Gastroesophageal sphincter (tissue), 4 donors: ENCODE measurements around the gene COL1A1. TPM values are rescaled to one million over a fixed set of nuclear protein-coding genes. Genes with fewer than 3 reads are reported as not detected.

ENCODE experiments used
- ATAC-seq: fragments of 150-250 bp; one replicate; pipeline ENCODE4 v1.9.1; 2016; ENCODE audit warnings: mild to moderate bottlenecking, moderate library complexity
- H3K27ac ChIP-seq, 4 donors: fragments of 200-600 bp; sonication (generic) in 3 of 4; 1 replicate in 3 of 4; 2 replicates in 1 of 4; pipeline ENCODE4 v1.5.1; 2016 to 2019
- H3K27me3 ChIP-seq: fragments of 200-600 bp; sonication (generic); one replicate; pipeline ENCODE4 v1.5.1; 2019
- H3K36me3 ChIP-seq, 2 donors: fragments of 200-600 bp; sonication (generic); one replicate each; pipeline ENCODE4 v1.5.1; 2019; ENCODE audit warnings: control low read depth in 1 of 2
- H3K4me1 ChIP-seq, 3 donors: fragments of 200-600 bp; sonication (generic); 1 replicate in 2 of 3; 2 replicates in 1 of 3; pipeline ENCODE4 v1.5.1; 2016 to 2019; ENCODE audit warnings: control low read depth in 2 of 3
- H3K4me3 ChIP-seq, 2 donors: fragments of 200-600 bp; sonication (generic); one replicate each; pipeline ENCODE4 v1.5.1; 2019; ENCODE audit warnings: mild to moderate bottlenecking in 1 of 2, moderate library complexity in 1 of 2
- H3K9me3 ChIP-seq, 3 donors: fragments of 200-600 bp; sonication (generic); one replicate each; pipeline ENCODE4 v1.5.1; 2017 to 2019; ENCODE audit warnings: control low read depth in 2 of 3
- EP300 ChIP-seq: sonication (generic); formaldehyde crosslinking; IDR thresholded peaks from one replicate; pipeline ENCODE4 v1.6.1; 2017; ENCODE audit warnings: antibody characterized with exemption, mild to moderate bottlenecking
- POLR2A ChIP-seq, 2 donors: fragments of 450-650 bp; IDR thresholded peaks; one replicate each; pipeline ENCODE4 v1.6.1; 2017; ENCODE audit warnings: antibody characterized with exemption in 2 of 2, mild to moderate bottlenecking in 2 of 2, moderate library complexity in 1 of 2
- POLR2AphosphoS5 ChIP-seq: sonication (generic); formaldehyde crosslinking; IDR thresholded peaks from one replicate; pipeline ENCODE4 v1.6.1; 2017; ENCODE audit warnings: antibody characterized with exemption
- WGBS, 2 donors: methylation state at CpG; one replicate each; pipeline ENCODE4 v1.1.5; 2018; ENCODE audit warnings: low coverage in 1 of 2; 5-methylcytosine and 5-hydroxymethylcytosine counted together
- total RNA-seq, 4 donors: library from RNA; depleted of rRNA; stranded (reverse); fragments of >200 nt; gene quantifications; one replicate each; pipeline ENCODE4 v1.1.0, GENCODE V29; 2016
- TF ChIP-seq, protein P1 (sequence below), 4 experiments: fragments of 200-600 bp in 2 of 4; fragments of 450-650 bp in 2 of 4; sonication (generic) in 1 of 4; IDR thresholded peaks; one replicate each; pipeline ENCODE4 v1.5.1; 2017 to 2019; ENCODE audit warnings: antibody characterized with exemption in 4 of 4, mild to moderate bottlenecking in 2 of 4, moderate library complexity in 2 of 4

COL1A1 gene
- total RNA-seq, 4 donors from 2014 or later, result 14.6 to 92.9 (median 69.7) TPM

DNA sequence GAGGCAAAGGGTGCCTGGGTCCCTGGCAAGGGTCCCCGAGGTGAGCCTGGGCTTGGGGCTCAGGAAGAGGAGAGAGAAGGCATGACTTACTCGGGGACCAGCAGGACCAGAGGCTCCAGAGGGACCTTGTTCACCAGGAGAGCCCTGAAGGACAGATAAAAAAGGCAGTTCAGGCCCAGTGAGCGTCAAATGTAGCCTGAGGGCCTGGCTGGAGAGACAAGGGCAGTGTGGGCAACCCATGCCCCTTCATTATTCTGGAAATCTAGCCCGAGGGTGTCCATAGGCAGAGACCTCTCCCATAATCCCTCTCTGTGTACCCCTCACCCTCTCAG, 14.1 kb downstream of the COL1A1 start:
- Histone ChIP-seq H3K36me3 (peaks cover 0 to 72% of the 10 kb centered on the region in 2 donors), H3K4me3 (no peak overlapping the region), H3K4me1 (peaks cover 3 to 45% (median 13%) of the 10 kb centered on the region in 3 donors), H3K27me3 (no peaks in the 10 kb centered on the region), H3K27ac (peak overlapping the region in 3 of 4 donors; percentile 3 to 87 (median 82)), H3K9me3 (no peaks in the 10 kb centered on the region)
- WGBS, 2 donors, result no CpG with 5 or more reads among the region's 4 CpGs
- no peak for ATAC-seq
- TF ChIP-seq POLR2AphosphoS5 (no peak), EP300 (no peak), POLR2A (IDR thresholded peaks at IDR 0.05) (no peak)
- TF ChIP-seq, protein P1, sequence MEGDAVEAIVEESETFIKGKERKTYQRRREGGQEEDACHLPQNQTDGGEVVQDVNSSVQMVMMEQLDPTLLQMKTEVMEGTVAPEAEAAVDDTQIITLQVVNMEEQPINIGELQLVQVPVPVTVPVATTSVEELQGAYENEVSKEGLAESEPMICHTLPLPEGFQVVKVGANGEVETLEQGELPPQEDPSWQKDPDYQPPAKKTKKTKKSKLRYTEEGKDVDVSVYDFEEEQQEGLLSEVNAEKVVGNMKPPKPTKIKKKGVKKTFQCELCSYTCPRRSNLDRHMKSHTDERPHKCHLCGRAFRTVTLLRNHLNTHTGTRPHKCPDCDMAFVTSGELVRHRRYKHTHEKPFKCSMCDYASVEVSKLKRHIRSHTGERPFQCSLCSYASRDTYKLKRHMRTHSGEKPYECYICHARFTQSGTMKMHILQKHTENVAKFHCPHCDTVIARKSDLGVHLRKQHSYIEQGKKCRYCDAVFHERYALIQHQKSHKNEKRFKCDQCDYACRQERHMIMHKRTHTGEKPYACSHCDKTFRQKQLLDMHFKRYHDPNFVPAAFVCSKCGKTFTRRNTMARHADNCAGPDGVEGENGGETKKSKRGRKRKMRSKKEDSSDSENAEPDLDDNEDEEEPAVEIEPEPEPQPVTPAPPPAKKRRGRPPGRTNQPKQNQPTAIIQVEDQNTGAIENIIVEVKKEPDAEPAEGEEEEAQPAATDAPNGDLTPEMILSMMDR (IDR thresholded peaks at IDR 0.05), result no peak

DNA sequence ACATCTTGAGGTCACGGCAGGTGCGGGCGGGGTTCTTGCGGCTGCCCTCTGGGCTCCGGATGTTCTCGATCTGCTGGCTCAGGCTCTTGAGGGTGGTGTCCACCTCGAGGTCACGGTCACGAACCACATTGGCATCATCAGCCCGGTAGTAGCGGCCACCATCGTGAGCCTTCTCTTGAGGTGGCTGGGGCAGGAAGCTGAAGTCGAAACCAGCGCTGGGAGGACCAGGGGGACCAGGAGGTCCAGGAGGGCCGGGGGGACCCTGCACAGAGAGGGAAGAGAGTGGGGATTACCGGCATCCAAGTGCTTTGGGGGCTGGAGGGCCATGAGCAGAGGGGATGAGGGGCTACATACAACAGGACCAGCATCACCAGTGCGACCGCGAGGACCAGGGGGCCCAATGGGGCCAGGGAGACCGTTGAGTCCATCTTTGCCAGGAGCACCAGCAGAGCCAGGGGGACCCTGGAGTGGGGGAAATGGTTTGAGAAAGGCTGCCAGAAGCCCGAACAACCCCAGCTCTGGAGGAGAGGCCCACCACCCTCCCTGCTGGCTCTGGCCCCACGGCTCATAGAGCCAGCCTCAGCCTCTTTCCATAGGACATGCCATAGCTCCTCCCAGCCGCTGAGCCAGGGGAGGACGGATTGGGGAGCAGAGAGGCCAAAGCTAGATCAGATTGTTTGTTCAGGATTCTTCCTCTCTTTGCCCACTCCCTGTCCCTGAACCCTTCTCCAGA, 14.6 kb downstream of the COL1A1 start:
- H3K4me1 ChIP-seq, result peaks cover 3 to 47% (median 13%) of the 10 kb centered on the region in 3 donors
- TF ChIP-seq, protein P1 (IDR thresholded peaks at IDR 0.05), result no peak
- TF ChIP-seq POLR2A (IDR thresholded peaks at IDR 0.05), result no peak
- TF ChIP-seq POLR2AphosphoS5, result no peak
- TF ChIP-seq EP300, result no peak
- no peaks in the 10 kb centered on the region for H3K9me3 ChIP-seq
- H3K27ac ChIP-seq, result peak overlapping the region in 2 of 4 donors; percentile 82 to 87
- H3K36me3 ChIP-seq, result peaks cover 0 to 67% of the 10 kb centered on the region in 2 donors
- no peaks in the 10 kb centered on the region for H3K27me3 ChIP-seq
- WGBS, 2 donors, result 48 to 74% methylated on average over 4 to 12 of the region's 24 CpGs
- H3K4me3 ChIP-seq, result no peak overlapping the region
- no peak for ATAC-seq

DNA sequence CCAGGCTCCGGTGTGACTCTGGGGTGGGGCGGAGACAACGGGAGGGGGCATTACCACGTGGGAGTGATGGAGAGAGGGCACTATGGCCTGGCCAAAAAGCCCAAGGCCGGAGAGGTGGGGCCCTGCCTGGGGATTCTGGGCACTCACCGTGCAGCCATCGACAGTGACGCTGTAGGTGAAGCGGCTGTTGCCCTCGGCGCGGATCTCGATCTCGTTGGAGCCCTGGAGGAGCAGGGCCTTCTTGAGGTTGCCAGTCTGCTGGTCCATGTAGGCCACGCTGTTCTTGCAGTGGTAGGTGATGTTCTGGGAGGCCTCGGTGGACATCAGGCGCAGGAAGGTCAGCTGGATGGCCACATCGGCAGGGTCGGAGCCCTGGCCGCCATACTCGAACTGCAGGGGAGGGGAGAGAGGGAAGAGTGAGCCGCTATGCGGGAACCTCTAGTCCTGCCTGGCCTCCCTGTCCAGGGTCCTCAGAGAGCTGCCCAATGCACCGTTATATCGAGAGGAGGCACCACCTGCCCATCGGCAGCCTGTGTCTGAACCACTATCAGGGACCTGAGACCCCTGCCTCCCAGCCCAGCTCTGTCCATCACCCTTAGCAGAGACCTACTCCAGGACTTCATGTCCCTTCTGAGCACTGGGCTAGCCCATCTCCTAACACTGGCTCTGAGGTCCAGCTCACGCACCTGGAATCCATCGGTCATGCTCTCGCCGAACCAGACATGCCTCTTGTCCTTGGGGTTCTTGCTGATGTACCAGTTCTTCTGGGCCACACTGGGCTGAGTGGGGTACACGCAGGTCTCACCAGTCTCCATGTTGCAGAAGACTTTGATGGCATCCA, 15.6 kb downstream of the COL1A1 start:
- ATAC-seq, result no peak
- peaks cover 3 to 51% (median 13%) of the 10 kb centered on the region in 3 donors for H3K4me1 ChIP-seq
- peak overlapping the region in 3 of 4 donors; percentile 43 to 87 (median 82) for H3K27ac ChIP-seq
- H3K27me3 ChIP-seq, result no peaks in the 10 kb centered on the region
- no peak overlapping the region for H3K4me3 ChIP-seq
- WGBS, 2 donors, result 84 to 100% methylated on average over 4 to 5 of the region's 31 CpGs
- TF ChIP-seq POLR2AphosphoS5, result no peak
- no peak for TF ChIP-seq EP300
- no peak for TF ChIP-seq POLR2A (IDR thresholded peaks at IDR 0.05)
- TF ChIP-seq, protein P1 (IDR thresholded peaks at IDR 0.05), result no peak
- H3K9me3 ChIP-seq, result no peaks in the 10 kb centered on the region
- H3K36me3 ChIP-seq, result peaks cover 0 to 57% of the 10 kb centered on the region in 2 donors

DNA sequence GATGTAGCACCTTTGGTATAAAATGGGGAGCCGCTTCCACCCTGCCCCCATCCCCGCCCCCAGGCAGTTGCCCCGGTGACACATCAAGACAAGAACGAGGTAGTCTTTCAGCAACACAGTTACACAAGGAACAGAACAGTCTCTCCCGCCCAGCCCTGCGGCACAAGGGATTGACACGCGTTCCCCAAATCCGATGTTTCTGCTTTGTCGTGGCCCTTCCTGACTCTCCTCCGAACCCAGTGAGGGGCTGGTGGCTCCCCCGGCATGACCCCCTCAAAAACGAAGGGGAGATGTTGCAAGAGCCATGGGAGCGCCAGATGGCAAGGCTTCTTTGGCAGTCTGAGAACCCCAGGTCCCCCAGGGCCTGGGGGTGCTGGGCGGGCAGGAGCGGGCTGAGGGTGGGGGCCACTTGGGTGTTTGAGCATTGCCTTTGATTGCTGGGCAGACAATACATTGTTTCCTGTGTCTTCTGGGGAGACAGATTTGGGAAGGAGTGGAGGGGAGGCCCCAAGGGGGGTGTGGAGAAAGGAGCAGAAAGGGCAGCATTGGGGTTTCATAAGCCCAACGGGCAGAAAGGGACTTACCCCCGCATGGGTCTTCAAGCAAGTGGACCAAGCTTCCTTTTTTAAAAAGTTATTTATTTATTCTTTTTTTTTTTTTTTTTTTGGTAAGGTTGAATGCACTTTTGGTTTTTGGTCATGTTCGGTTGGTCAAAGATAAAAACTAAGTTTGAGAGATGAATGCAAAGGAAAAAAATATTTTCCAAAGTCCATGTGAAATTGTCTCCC, 16.6 kb downstream of the COL1A1 start:
- Histone ChIP-seq H3K9me3 (no peaks in the 10 kb centered on the region), H3K36me3 (peaks cover 0 to 47% of the 10 kb centered on the region in 2 donors), H3K27ac (peak overlapping the region; percentile 48 to 87 (median 82)), H3K4me3 (no peak overlapping the region), H3K4me1 (peaks cover 3 to 51% (median 13%) of the 10 kb centered on the region in 3 donors), H3K27me3 (no peaks in the 10 kb centered on the region)
- peak; percentile 79 for ATAC-seq
- 23 to 43% methylated on average over 7 to 15 of the region's 19 CpGs for WGBS, 2 donors
- TF ChIP-seq POLR2A (IDR thresholded peaks at IDR 0.05) (no peak), EP300 (no peak)

DNA sequence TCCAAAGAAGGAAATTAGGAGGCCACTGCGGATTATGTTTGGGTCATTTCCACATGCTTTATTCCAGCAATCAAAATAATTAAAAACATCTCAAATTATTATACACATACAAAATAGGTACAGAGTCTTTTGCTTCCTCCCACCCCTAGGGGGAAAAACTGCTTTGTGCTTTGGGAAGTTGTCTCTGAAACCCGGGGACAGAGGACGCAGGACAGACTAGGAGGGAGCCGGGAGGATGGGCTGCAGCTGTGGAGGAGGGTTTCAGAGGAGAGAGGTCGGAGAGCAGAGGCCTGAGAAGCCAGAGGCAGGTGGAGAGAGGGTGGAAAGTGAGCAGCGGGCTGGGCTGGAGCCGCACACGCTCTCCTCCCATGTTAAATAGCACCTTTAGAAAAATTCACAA, 17.4 kb downstream of the COL1A1 start:
- TF ChIP-seq POLR2AphosphoS5 (no peak), POLR2A (IDR thresholded peaks at IDR 0.05) (no peak)
- TF ChIP-seq, protein P1 (IDR thresholded peaks at IDR 0.05), result peak in 1 of 4 experiments; percentile 36
- WGBS, 2 donors, result 6 to 33% methylated on average over 2 to 8 of the region's 8 CpGs
- ATAC-seq, result no peak
- peaks cover 3 to 52% (median 13%) of the 10 kb centered on the region in 3 donors for H3K4me1 ChIP-seq
- no peak overlapping the region for H3K4me3 ChIP-seq
- peaks cover 0 to 39% of the 10 kb centered on the region in 2 donors for H3K36me3 ChIP-seq
- H3K27me3 ChIP-seq, result no peaks in the 10 kb centered on the region
- H3K9me3 ChIP-seq, result no peaks in the 10 kb centered on the region
- peak overlapping the region in 3 of 4 donors; percentile 81 to 87 (median 82) for H3K27ac ChIP-seq
